ENCODE results near the gene AHSA1. TPM values are rescaled to one million over a fixed set of nuclear protein-coding genes. Genes with fewer than 3 reads are reported as not detected.

The AHSA1 gene
- total RNA-seq, 2 donors from 2014 or later = 144 to 267 TPM

GRCh38 chr14:77498120-77498979 lies 40.5 kb downstream of the AHSA1 start, which contains the start of gene ISM2:
Gene ISM2, minus strand, starts transcription at chr14:77498816. Its CDS starts 23 bp downstream, at chr14:77498793.
- intact Hi-C loops (cut with DNase I) = no loop called here
- Histone ChIP-seq H3K4me1 (replicated peaks) (no peaks in the 10 kb centered on the region), H3K36me3 (no peaks in the 10 kb centered on the region), H3K9me3 (no peaks in the 10 kb centered on the region), H3K27ac (no peak within 1 kb of the TSS), H3K4me3 (peak within 1 kb of the TSS; percentile 39 to 41), H3K27me3 (replicated peaks; ENCODE audit: insufficient read depth) (no peaks in the 10 kb centered on the region)
- peak; percentile 21 for DNase-seq (ENCODE audit: low spot score)
- 5% methylated on average over 46 of the region's 104 CpGs for WGBS
- TF ChIP-seq POLR2AphosphoS5 (IDR thresholded peaks at IDR 0.05) (no peak), CTCF (IDR thresholded peaks at IDR 0.05) (no peak), POLR2A (IDR thresholded peaks at IDR 0.05) (no peak)

- intact Hi-C loops (cut with DNase I) = no loop called here
- Histone ChIP-seq H3K36me3 (no peaks in the 10 kb centered on the region), H3K4me1 (replicated peaks) (no peaks in the 10 kb centered on the region), H3K27me3 (replicated peaks; ENCODE audit: insufficient read depth) (no peaks in the 10 kb centered on the region), H3K4me3 (peak overlapping the region; percentile 39 to 41), H3K27ac (no peak overlapping the region), H3K9me3 (no peaks in the 10 kb centered on the region)
- no peak for DNase-seq (ENCODE audit: low spot score)
- 3% methylated on average over 50 of the region's 53 CpGs for WGBS
- TF ChIP-seq CTCF (IDR thresholded peaks at IDR 0.05) (no peak), POLR2AphosphoS5 (IDR thresholded peaks at IDR 0.05) (no peak), POLR2A (IDR thresholded peaks at IDR 0.05) (no peak)
Measured at GRCh38 chr14:77498984-77499527, 41.2 kb downstream of the AHSA1 start.

- Histone ChIP-seq H3K4me1 (replicated peaks) (no peaks in the 10 kb centered on the region), H3K27me3 (replicated peaks; ENCODE audit: insufficient read depth) (no peaks in the 10 kb centered on the region), H3K4me3 (no peak overlapping the region), H3K36me3 (no peaks in the 10 kb centered on the region), H3K9me3 (no peaks in the 10 kb centered on the region), H3K27ac (no peak overlapping the region)
- 80% methylated on average over 11 of the region's 11 CpGs for WGBS
- DNase-seq (ENCODE audit: low spot score) = no peak
- intact Hi-C loops (cut with DNase I) = no loop called here
- TF ChIP-seq CTCF (IDR thresholded peaks at IDR 0.05) = no peak
- TF ChIP-seq POLR2AphosphoS5 (IDR thresholded peaks at IDR 0.05) = no peak
Measured at GRCh38 chr14:77502109-77502782, 44.4 kb downstream of the AHSA1 start.

GRCh38 chr14:77503138-77503537 lies 45.2 kb downstream of the AHSA1 start:
- intact Hi-C loops (cut with DNase I) = no loop called here
- Histone ChIP-seq H3K27me3 (replicated peaks; ENCODE audit: insufficient read depth) (no peaks in the 10 kb centered on the region), H3K4me1 (replicated peaks) (no peaks in the 10 kb centered on the region), H3K27ac (no peak overlapping the region), H3K4me3 (no peak overlapping the region), H3K36me3 (no peaks in the 10 kb centered on the region), H3K9me3 (no peaks in the 10 kb centered on the region)
- TF ChIP-seq POLR2A (IDR thresholded peaks at IDR 0.05) = no peak
- TF ChIP-seq POLR2AphosphoS5 (IDR thresholded peaks at IDR 0.05) = no peak
- no peak for TF ChIP-seq CTCF (IDR thresholded peaks at IDR 0.05)
- DNase-seq (ENCODE audit: low spot score) = no peak
- WGBS = 93% methylated on average over 5 of the region's 5 CpGs
